ENCODE data around the gene YPEL5. TPM values are rescaled to one million over a fixed set of nuclear protein-coding genes. Genes with fewer than 3 reads are reported as not detected.
A peak's percentile ranks its signal among the peaks of the same experiment; 100 is the strongest.

YPEL5 gene
- total RNA-seq, 1 donor from 2014 or later = 71.5 TPM

GRCh38 chr2:30206461-30207430 is 59.9 kb downstream of the YPEL5 start:
- no peaks in the 10 kb centered on the region for H3K36me3 Mint-ChIP-seq (ENCODE audit: unreplicated experiment)
- no peak overlapping the region for H3K4me3 Mint-ChIP-seq (ENCODE audit: unreplicated experiment)
- peaks cover 6% of the 10 kb centered on the region for H3K4me1 Mint-ChIP-seq (ENCODE audit: low read depth, unreplicated experiment)

GRCh38 chr2:30208453-30208852 is 61.6 kb downstream of the YPEL5 start:
- DNase-seq = peak; percentile 63
- H3K36me3 Mint-ChIP-seq (ENCODE audit: unreplicated experiment) = no peaks in the 10 kb centered on the region
- peaks cover 1% of the 10 kb centered on the region for H3K9me3 Mint-ChIP-seq (ENCODE audit: unreplicated experiment)
- H3K27ac Mint-ChIP-seq (ENCODE audit: unreplicated experiment) = no peak overlapping the region
- peak; percentile 89 for TF ChIP-seq CTCF (IDR thresholded peaks at IDR 0.05; ENCODE audit: partially characterized antibody, unreplicated experiment)
- peaks cover 6% of the 10 kb centered on the region for H3K4me1 Mint-ChIP-seq (ENCODE audit: low read depth, unreplicated experiment)
- H3K4me3 Mint-ChIP-seq (ENCODE audit: unreplicated experiment) = no peak overlapping the region
- peaks cover 1% of the 10 kb centered on the region for H3K27me3 Mint-ChIP-seq (ENCODE audit: unreplicated experiment)

More at GRCh38 chr2:30206461-30207430, 59.9 kb downstream of the YPEL5 start:
- Mint-ChIP-seq H3K27me3 (ENCODE audit: unreplicated experiment) (peaks cover 1% of the 10 kb centered on the region), H3K27ac (ENCODE audit: unreplicated experiment) (no peak overlapping the region), H3K9me3 (ENCODE audit: unreplicated experiment) (peaks cover 1% of the 10 kb centered on the region)
- no peak for DNase-seq
- no peak for TF ChIP-seq CTCF (IDR thresholded peaks at IDR 0.05; ENCODE audit: partially characterized antibody, unreplicated experiment)

DNA sequence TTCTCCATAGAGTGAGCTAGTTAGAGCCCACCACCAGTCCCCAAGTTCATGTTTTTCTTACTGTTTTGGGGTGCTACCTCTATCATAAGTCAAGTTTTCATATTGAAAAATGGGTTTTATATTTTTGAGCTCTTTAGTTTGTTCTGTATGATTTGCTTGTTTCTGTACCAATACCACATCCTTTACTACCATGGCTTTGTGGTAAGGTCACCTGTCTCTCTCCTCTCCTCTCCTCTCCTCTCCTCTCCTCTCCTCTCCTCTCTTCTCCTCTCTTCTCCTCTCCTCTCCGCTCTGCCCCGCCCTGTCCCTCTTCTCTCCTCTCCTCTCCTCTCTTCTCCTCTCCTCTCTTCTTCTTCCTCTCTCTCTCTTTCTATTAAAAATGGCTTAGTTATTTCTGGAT is 62.4 kb downstream of the YPEL5 start:
- DNase-seq = no peak
- TF ChIP-seq CTCF (IDR thresholded peaks at IDR 0.05; ENCODE audit: partially characterized antibody, unreplicated experiment) = no peak
- Mint-ChIP-seq H3K4me3 (ENCODE audit: unreplicated experiment) (no peak overlapping the region), H3K9me3 (ENCODE audit: unreplicated experiment) (peaks cover 1% of the 10 kb centered on the region), H3K4me1 (ENCODE audit: low read depth, unreplicated experiment) (peaks cover 6% of the 10 kb centered on the region), H3K36me3 (ENCODE audit: unreplicated experiment) (no peaks in the 10 kb centered on the region), H3K27ac (ENCODE audit: unreplicated experiment) (no peak overlapping the region), H3K27me3 (ENCODE audit: unreplicated experiment) (peaks cover 1% of the 10 kb centered on the region)

Other genes starting within 250 kb of the YPEL5 start
- 9.6 TPM for gene ALK, start 225.4 kb upstream of the YPEL5 start, total RNA-seq (ENCODE audit: unreplicated experiment)
- 112 TPM for gene LBH, start 84.5 kb downstream of the YPEL5 start, total RNA-seq (ENCODE audit: unreplicated experiment)

All from glutamatergic neuron (in vitro differentiated cells).